HG03196 (cell line): ENCODE results near the gene CLDN12.

Experiments
- ATAC-seq: cut with Tn5 transposase; IDR thresholded peaks from one replicate; pipeline ENCODE4 v1.9.1; 2021; ENCODE audit not compliant: unreplicated experiment

CLDN12 gene

GRCh38 chr7:90403174-90404113 lies at the start of gene CLDN12:
Gene CLDN12, plus strand, starts transcription at chr7:90403461. Its CDS starts 9,216 bp downstream, at chr7:90412677.
- peak; percentile 91 for ATAC-seq

DNA sequence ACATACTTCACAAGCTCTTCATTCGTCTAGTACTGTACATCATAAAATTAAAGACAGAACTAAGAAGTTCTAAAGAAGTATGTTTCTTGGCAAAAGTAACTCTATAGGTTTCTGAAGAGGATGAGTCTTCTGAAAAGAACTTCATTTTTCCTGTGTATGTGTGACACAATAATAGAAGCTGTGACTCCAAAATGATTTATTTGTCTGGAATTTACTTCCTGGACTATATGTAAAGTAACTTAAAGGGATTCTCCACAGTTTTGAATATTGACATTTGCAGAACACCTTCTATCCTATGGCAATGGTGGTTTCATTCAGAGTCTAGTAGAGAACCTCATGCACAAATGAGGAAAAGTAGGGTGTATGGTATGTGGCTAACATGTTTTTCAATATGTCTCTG lies 19.8 kb upstream of the CLDN12 start:
- no peak for ATAC-seq

DNA sequence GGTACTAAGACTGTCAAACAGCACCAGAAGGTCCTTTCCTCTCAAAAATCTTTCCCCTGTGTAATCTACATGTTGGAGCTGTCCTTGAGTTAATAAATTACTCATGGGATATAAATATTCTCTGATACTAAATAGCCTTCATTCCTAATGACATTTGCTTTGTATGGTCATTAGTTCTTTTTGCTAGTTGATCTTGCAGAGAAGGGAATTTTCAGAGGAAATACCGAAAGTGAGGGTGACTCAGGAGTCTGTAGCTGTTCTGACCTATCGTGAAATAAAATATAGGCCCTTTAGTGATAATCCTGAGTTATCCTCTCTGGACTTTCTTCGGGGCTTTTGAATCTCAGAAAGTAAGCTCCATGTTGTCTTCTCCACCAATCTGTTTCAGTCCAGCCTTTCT lies 19.4 kb upstream of the CLDN12 start:
- no peak for ATAC-seq

DNA sequence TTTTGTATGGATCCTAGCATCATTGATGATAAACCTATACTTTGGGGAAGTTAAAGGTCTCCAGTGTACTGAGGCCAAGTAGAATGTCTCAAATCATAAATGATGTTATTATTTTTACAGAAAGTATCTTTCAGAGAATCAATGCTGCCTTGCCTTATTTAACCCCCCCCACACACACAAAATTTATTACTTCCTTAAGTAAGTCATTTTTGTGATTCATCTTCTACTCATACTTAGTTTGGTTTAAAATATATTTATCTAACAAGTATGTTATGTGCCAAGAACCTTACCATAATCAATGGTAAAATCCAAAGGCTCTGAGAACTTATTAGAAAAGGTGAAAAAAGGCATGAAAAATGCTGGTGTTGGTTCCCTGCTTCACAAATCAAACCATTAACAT lies 18.8 kb upstream of the CLDN12 start:
- no peak for ATAC-seq

GRCh38 chr7:90387470-90388240 lies 15.6 kb upstream of the CLDN12 start:
- ATAC-seq: no peak

DNA sequence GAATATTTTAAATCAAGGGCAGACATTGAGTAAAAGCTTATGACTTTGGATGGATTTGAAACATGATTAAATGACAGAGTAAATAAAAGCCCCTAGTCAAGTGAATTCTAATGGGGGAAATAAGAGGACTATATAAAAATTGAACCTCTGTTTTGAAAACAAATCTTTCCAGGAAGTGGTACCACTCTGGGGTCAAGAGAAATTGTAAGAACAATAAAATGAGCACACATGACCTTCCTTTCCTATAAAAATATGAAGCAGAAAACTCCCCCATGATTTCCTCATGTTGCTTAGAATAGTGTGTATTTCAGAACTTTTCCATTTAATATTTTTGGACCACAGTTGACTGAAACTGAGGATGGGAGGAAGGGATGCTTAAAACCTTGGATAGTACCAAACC lies 12.3 kb upstream of the CLDN12 start:
- no peak for ATAC-seq

GRCh38 chr7:90391488-90391887 lies 11.8 kb upstream of the CLDN12 start:
- no peak for ATAC-seq

GRCh38 chr7:90396420-90396819 lies 6.8 kb upstream of the CLDN12 start:
- ATAC-seq: no peak

GRCh38 chr7:90401989-90402388 lies 1.3 kb upstream of the CLDN12 start:
- ATAC-seq: no peak

GRCh38 chr7:90402785-90403173 lies 482 bp upstream of the CLDN12 start:
- ATAC-seq: no peak

DNA sequence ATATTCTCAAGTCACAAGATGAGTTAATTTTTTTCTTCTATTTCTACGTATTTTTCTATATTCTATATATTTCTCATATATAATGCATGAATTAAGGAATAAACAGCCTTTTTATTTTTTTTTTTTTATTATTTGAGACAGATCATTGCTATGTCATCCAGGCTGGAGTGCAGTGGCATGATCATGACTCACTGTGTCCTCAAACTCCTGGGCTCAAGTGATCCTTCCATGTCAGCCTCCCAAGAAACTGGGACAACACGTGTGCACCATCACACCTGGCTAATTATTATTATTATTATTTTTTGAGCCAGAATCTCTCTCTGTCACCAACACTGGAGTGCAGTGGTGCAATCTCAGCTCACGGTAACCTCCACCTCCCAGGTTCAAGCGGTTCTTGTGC lies 1.5 kb downstream of the CLDN12 start:
- no peak for ATAC-seq

- no peak for ATAC-seq
Measured at GRCh38 chr7:90407484-90407821, 4.2 kb downstream of the CLDN12 start.

- ATAC-seq: no peak
Measured at GRCh38 chr7:90408142-90408541, 4.9 kb downstream of the CLDN12 start.

DNA sequence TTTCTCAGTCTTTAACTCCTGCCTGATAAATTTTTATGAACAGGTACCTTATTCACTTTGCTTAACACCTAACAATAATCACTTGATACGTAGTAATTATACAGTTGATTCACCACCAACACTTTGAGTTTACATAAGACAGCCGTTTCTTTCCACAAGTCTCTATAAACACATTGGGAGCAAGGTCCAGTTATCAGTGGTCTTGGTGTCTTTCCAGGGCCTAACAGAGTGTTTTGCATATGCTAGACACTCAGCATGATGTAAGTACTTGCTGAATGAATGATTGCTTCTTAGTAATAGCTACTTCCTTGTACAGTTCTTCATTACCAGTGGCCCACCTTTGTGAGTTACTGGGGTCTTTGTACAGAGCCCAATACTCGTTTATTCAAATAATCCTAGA lies 6.4 kb downstream of the CLDN12 start:
- ATAC-seq: no peak

- ATAC-seq: no peak
Measured at GRCh38 chr7:90411510-90411909, 8.2 kb downstream of the CLDN12 start.

GRCh38 chr7:90412458-90413184 lies 9.4 kb downstream of the CLDN12 start:
- ATAC-seq: peak; percentile 53

- no peak for ATAC-seq
Measured at GRCh38 chr7:90413185-90413528, 9.9 kb downstream of the CLDN12 start.

DNA sequence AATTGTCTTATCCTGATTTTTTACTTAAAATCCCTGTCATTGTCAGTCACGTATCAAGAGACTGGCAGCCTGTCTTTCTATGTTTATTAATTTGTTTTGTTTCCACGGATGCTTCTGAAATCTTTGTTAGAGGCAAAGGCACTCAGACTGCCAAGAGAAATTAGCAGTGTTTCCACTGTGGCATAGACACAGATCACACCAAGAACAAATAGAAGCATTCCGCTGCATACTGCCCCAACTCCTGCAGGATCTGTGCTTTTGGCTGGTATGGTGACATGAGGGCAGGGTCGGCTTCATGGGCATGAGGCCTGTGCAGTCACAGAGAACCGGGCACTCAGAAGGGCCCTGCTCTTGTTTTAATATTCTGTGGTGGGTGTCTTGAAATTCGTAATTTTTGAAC lies 18.4 kb downstream of the CLDN12 start:
- no peak for ATAC-seq

- peak; percentile 95 for ATAC-seq
Measured at GRCh38 chr7:90424720-90425119, 21.5 kb downstream of the CLDN12 start.

- no peak for ATAC-seq
Measured at GRCh38 chr7:90425376-90425775, 22.1 kb downstream of the CLDN12 start.

DNA sequence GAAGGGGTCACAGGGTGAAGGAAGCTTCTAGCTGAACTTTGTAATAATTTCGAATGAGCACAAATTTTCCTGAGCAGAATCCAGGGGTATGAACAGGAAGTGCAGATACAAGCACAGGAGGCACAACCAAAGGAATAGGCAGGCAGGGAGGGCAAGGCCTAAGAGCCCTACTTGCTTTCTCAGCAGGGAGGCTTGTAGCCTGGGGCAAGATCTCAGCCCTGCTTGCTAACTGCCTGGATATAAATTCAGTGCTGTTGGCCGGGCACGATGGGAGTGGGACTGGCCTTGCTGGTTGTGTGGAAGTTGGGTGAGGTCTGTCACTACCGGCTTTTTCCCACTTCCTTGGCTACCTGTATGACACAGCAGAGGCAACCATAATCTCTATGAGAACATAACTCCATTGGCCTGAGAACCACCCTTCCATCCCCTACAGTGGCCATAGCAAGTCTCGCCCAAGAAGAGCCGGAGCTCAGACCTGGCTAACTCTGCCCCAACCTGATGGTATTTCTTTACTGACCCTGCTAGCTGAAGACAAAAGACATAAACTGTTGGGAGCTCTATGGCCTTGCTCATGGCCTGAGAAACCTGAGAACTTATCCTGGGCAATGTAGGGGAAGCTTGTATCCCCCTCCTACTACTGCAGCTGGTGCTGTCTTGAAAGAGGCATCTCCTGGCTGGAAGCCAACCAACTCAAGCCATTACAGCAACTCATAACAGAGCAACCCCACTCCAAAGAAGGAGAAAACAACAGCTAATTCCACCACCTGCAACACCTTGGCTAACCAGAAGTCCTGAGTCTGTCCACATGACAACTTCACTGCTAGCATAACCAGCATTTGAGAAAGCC lies 27.6 kb downstream of the CLDN12 start:
- no peak for ATAC-seq
